ENCODE results near the gene MSANTD2.

Gene MSANTD2

GRCh38 chr11:124758355-124759265 is 41.6 kb downstream of the MSANTD2 start:
- DNase-seq (ENCODE audit: low read depth) = no peak
- H3K4me3 ChIP-seq (ENCODE audit: low read depth, low read length) = peak overlapping the region; percentile 42

- DNase-seq (ENCODE audit: low read depth) = no peak
These were observed 42.9 kb downstream of the MSANTD2 start for GRCh38 chr11:124757320-124757719.

DNA sequence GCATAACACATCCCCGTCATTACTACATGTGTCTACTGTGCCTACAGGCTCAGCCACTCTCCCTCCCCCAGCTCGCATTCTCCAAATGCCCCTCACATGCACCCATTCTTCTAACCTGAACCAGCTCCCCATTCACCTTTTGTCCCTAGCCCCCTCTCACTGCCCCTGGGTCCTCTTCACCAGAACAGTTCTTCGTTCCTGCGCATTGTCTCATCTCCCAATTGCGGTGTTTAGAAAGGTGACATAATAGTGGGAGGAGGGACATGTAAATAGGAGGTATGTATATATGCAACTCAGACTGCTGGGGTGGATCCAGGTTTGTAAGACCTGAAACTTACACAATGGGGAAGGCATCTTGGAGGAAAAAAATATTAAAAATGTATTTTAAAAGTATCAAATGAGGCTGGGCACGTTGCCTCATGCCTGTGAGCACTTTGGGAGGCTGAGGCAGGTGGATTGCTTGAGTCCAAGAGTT is 43.4 kb downstream of the MSANTD2 start:
- H3K4me3 ChIP-seq (ENCODE audit: low read depth, low read length) = no peak overlapping the region
- no peak for DNase-seq (ENCODE audit: low read depth)

More at GRCh38 chr11:124757320-124757719, 42.9 kb downstream of the MSANTD2 start:
- H3K4me3 ChIP-seq (ENCODE audit: low read depth, low read length) = no peak overlapping the region

DNA sequence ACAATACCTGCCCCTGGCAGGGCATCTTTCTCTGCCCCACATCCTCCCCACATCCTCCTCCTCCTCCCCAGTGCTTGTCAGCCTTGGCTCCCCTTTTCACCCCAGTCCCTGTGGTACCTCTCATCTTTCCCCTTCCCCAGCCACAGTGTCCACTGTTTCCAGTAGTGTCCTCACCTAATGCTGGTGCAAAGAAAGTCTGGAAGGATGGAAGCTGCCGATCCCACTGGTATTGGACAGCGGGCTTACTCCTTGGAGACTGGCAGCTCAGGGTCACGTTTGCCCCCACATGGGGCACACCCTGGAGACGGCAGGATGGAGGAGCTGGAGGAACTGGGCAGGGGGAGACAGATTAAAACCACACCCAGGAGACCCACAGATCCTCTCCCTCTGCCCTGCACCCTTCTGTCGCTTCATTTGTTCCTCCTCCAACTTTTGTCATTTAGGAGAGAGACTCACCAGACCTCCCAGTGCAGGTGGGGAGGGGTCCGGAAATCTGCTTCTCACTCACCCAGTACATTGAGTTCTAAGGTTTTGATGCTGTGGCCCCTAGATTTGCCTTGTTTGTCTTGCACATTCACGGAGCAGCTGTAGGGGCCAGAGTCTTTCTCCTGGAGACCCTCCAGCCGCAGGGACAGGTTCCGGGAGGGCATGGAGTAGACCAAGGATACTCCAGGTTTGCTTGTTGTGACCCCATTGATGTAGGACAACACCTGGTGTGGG is 44.0 kb downstream of the MSANTD2 start:
- no peak for DNase-seq (ENCODE audit: low read depth)
- H3K4me3 ChIP-seq (ENCODE audit: low read depth, low read length) = no peak overlapping the region

DNA sequence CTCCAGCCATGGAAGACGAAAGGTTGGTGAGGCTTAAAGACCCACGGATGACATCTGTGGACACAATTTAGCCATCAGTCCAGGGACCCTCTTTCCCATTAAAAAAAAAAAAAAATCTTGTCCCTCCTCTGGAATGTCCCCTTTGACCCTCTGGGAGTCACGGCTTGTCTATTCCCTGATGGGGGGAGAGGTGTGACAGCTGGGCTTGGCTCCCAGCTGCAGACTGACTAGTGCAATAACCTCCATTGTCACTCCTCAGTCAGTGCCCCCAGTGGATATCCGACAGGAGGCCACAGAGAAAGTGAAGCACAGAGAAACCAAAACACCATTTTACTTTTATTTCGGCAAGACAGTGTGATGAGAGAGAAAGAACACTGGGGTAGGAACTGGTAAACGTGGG is 45.5 kb downstream of the MSANTD2 start:
- no peak for DNase-seq (ENCODE audit: low read depth)
- no peak overlapping the region for H3K4me3 ChIP-seq (ENCODE audit: low read depth, low read length)

DNA sequence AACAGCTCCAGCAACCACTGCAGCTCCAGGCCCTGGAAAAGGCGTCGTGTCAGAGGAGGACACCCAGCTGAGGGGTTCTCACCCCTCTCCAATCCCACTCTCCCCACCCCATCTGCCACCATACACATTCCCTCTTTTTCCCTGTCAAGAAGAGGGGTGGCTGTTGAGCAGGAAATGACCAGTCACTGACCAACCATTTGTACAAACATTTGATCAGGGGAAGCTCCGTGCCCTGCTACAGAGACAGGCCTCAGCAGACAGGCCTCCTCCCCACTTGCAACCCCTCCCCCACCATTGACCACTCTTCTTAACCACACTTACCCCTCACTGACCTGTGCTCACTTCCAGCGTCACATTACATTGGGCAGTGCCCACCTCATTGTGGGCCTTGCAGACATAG is 45.9 kb downstream of the MSANTD2 start:
- DNase-seq (ENCODE audit: low read depth) = no peak
- H3K4me3 ChIP-seq (ENCODE audit: low read depth, low read length) = no peak overlapping the region

DNA sequence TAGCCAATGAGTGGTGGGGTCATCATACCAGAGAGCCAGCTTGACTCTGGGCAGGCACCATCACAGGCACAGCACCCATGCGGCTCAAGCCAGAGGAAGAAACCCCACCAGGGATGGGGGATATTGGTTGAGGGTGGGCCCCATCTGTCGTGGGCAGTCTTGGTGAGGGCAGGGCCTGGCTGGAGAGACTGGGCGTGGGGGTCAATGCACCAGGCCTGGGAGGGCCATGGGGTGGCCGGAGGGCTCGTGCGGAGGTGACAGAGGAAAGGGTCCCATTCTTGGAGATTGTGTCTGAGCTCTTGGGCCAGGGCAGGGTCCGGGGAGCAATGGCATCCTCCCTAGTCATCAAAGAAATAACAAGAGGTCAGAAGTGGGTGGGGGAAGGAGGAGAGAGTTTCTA is 46.6 kb downstream of the MSANTD2 start:
- H3K4me3 ChIP-seq (ENCODE audit: low read depth, low read length) = no peak overlapping the region
- DNase-seq (ENCODE audit: low read depth) = no peak

- no peak for DNase-seq (ENCODE audit: low read depth)
- no peak overlapping the region for H3K4me3 ChIP-seq (ENCODE audit: low read depth, low read length)
These were observed 47.0 kb downstream of the MSANTD2 start for GRCh38 chr11:124753205-124753604.

- no peak for DNase-seq (ENCODE audit: low read depth)
- no peak overlapping the region for H3K4me3 ChIP-seq (ENCODE audit: low read depth, low read length)
These were observed 47.6 kb downstream of the MSANTD2 start for GRCh38 chr11:124752471-124753102.

DNA sequence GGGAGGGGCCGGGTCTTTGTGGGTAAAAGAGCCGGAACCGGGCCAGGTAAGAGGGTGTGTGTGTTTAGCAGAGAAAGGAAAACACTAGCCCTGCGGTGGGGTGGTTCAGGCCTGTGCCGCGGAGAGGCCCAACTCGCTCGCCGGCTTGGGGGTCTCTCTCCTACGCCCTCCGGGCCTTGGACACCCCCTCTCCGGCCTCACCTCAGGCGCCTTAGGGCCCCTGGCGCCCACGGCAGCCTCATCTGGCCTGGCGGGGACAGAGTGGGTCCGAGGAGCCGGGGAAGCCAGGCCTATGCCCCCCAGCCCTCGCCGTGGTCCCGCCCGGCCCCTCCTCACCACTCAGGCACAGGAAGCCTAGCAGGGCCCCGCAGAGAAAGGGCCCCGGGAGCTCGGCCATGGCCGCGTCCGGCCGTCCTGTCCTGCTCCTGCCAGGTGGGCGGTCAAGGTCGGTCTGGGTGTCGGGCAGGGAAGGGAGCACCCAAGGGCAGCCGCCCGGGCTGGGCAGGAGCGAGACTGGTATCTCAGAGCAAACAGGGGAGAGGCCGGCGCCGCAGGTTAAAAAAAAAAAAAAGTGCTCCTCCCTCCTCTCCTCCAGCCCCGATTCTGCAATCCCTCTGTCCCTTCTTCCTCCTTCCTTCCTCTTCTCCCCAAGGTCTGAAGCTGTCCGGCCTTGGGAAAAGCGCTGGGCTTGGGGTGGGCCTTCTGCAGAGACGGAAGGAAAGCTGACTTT is 48.3 kb downstream of the MSANTD2 start, which contains the start of gene VSIG2:
TSS of gene VSIG2 (minus strand) at position 515 of the 730 bp plus-strand sequence. CDS start at position 397, 118 bp downstream.
- no peak within 1 kb of the TSS for H3K4me3 ChIP-seq (ENCODE audit: low read depth, low read length)
- no peak for DNase-seq (ENCODE audit: low read depth)

DNA sequence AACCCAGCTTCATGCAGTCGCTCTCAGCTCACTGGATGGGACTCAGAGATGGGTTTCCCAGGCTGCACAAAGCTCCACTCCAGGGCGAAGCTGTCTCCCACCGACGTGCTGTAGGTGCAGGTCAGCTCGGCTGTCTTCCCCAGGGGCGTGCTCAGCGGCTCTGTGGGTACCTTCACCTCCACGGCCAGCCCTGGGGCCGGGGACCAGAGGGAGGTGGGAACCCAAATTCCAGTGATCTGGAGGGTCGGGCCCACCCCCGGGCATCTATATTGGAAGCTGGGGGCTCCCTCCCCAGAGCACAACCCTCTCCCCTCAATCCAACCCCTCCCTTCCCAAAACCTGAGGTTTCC is 48.8 kb downstream of the MSANTD2 start:
- no peak overlapping the region for H3K4me3 ChIP-seq (ENCODE audit: low read depth, low read length)
- DNase-seq (ENCODE audit: low read depth) = no peak

DNA sequence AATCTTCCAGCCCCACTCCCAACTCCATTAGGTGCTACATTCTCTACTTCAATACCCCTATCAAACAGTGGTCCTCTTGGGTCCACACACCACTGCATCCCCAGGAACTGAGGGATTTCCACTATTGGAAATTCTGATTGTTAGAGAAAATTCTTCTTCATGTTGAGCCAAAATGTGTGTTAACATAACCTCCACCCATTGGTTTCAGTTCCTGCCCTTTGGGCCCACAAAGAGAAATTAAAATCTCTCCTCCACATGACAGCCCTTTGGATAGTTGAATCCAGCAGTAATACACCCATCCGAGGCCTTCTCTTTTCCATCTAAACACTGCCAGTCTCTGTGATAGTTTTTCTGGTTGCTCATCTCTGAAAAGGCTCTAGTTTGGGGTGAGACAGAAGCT is 50.3 kb downstream of the MSANTD2 start:
- no peak overlapping the region for H3K4me3 ChIP-seq (ENCODE audit: low read depth, low read length)
- DNase-seq (ENCODE audit: low read depth) = no peak

GRCh38 chr11:124748481-124749343 is 51.5 kb downstream of the MSANTD2 start:
- DNase-seq (ENCODE audit: low read depth) = no peak
- no peak overlapping the region for H3K4me3 ChIP-seq (ENCODE audit: low read depth, low read length)

GRCh38 chr11:124748100-124748418 is 52.1 kb downstream of the MSANTD2 start:
- no peak overlapping the region for H3K4me3 ChIP-seq (ENCODE audit: low read depth, low read length)
- no peak for DNase-seq (ENCODE audit: low read depth)

GRCh38 chr11:124747406-124748099 is 52.7 kb downstream of the MSANTD2 start:
- no peak for DNase-seq (ENCODE audit: low read depth)

GRCh38 chr11:124746621-124747243 is 53.5 kb downstream of the MSANTD2 start:
- peak overlapping the region; percentile 59 for H3K4me3 ChIP-seq (ENCODE audit: low read depth, low read length)
- DNase-seq (ENCODE audit: low read depth) = no peak

More at GRCh38 chr11:124747406-124748099, 52.7 kb downstream of the MSANTD2 start:
- no peak overlapping the region for H3K4me3 ChIP-seq (ENCODE audit: low read depth, low read length)

DNA sequence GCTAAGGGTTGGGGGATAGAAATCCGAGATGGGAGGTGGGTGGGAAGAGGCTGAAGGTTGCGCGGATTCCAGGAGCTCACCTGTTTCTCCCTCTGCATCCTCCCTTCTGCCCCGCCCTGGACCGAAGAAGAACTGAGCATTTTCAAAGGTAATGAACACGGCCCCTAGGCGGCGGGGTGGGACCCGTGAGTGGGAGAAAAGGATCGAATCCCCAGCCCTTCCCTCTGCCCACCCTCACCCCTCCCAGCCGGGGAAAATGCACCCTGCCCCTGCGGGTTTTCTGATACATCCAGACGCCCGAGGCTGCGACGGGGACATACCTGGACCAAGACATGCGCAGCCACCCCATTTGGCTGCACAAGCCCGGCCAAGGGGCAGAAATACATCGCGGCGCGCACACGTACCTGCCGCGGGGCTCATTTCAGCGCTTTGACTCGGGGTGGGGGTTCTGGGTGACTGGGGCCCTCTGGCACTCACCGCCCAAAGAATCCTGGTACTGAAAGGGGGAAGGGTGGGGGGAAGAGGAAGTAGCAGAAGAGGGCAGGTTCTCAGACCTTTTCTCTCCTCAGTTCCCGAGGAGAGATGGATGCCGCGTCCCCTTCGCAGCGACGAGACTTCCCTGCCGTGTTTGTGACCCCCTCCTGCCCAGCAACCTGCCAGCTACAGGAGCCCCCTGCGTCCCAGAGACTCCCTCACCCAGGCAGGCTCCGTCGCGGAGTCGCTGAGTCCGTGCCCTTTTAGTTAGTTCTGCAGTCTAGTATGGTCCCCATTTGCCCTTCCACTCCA is 54.2 kb downstream of the MSANTD2 start:
- H3K4me3 ChIP-seq (ENCODE audit: low read depth, low read length) = peak overlapping the region; percentile 59
- DNase-seq (ENCODE audit: low read depth) = no peak

All from skeletal muscle cell (primary cell).